Measurements from ENCODE around the gene MPEG1. TPM values are rescaled to one million over a fixed set of nuclear protein-coding genes. Genes with fewer than 3 reads are reported as not detected.

MPEG1 gene
- total and polyA plus RNA-seq, 2 experiments from 2014 or later, result not detected

GRCh38 chr11:59171508-59172322 lies 41.0 kb downstream of the MPEG1 start, which contains the start of gene DTX4:
DTX4 (plus strand) TSS chr11:59172132; CDS start chr11:59172596, 464 bp downstream.
- Histone ChIP-seq H3K9ac (0 out of 2 replicates have a peak within 1 kb of the TSS, but pooled peaks have one; percentile 18), H3K9me2 (ENCODE audit: insufficient read depth) (no peaks in the 10 kb centered on the region), H3F3A (ENCODE audit: insufficient read depth) (0 out of 2 replicates have a peak, but pooled peaks cover 7% of the 10 kb centered on the region), H3K9me3 (ENCODE audit: low read depth) (no peaks in the 10 kb centered on the region), H2AFZ (peak within 1 kb of the TSS; percentile 81), H3K79me2 (ENCODE audit: insufficient read depth) (no peaks in the 10 kb centered on the region), H3K4me3 (peak within 1 kb of the TSS; percentile 74), H4K20me1 (ENCODE audit: insufficient read depth) (no peaks in the 10 kb centered on the region), H3K27ac (no peak within 1 kb of the TSS), H3K4me1 (ENCODE audit: insufficient read depth) (peaks cover 12% of the 10 kb centered on the region), H3K4me2 (ENCODE audit: unreplicated experiment) (peak within 1 kb of the TSS; percentile 93), H3K27me3 (replicated peaks; ENCODE audit: insufficient read depth) (peaks cover 20% of the 10 kb centered on the region; the same call in 1 of the 2 replicates), H3K36me3 (ENCODE audit: low read depth) (no peaks in the 10 kb centered on the region)
- 1 to 2% methylated on average over 45 to 64 of the region's 64 CpGs for WGBS, 2 experiments (ENCODE audit: low coverage in 1 of 2, low lambda C conversion rate in 2 of 2, missing lambda C conversion rate in 2 of 2)
- TF ChIP-seq EZH2 (IDR thresholded peaks at IDR 0.05; ENCODE audit: insufficient read depth, poor library complexity, severe bottlenecking), result no peak
- no peak for TF ChIP-seq EZH2phosphoT487 (IDR thresholded peaks at IDR 0.05; ENCODE audit: insufficient read depth, low read depth)
- in situ Hi-C loops (cut with MboI), result no loop called here
- DNase-seq, result peak; percentile 95

GRCh38 chr11:59164028-59164427 lies 48.7 kb downstream of the MPEG1 start:
- 60 to 71% methylated on average over 3 of the region's 3 CpGs for WGBS, 2 experiments (ENCODE audit: low coverage in 1 of 2, low lambda C conversion rate in 2 of 2, missing lambda C conversion rate in 2 of 2)

More at GRCh38 chr11:59164028-59164427, 48.7 kb downstream of the MPEG1 start:
- no peaks in the 10 kb centered on the region for H4K20me1 ChIP-seq (ENCODE audit: insufficient read depth)
- no peak overlapping the region for H2AFZ ChIP-seq
- H3K9ac ChIP-seq, result no peak overlapping the region
- H3K36me3 ChIP-seq (ENCODE audit: low read depth), result no peaks in the 10 kb centered on the region
- no peaks in the 10 kb centered on the region for H3K9me2 ChIP-seq (ENCODE audit: insufficient read depth)
- H3K4me1 ChIP-seq (ENCODE audit: insufficient read depth), result no peaks in the 10 kb centered on the region
- DNase-seq, result no peak
- no peaks in the 10 kb centered on the region for H3K9me3 ChIP-seq (ENCODE audit: low read depth)
- peaks cover 55% of the 10 kb centered on the region for H3K27me3 ChIP-seq (replicated peaks; ENCODE audit: insufficient read depth)
- no peak overlapping the region for H3K4me3 ChIP-seq
- H3K4me2 ChIP-seq (ENCODE audit: unreplicated experiment), result no peak overlapping the region
- no peak overlapping the region for H3K27ac ChIP-seq
- in situ Hi-C loops (cut with MboI), result no loop called here
- no peak for TF ChIP-seq EZH2 (IDR thresholded peaks at IDR 0.05; ENCODE audit: insufficient read depth, poor library complexity, severe bottlenecking)
- no peak for TF ChIP-seq EZH2phosphoT487 (IDR thresholded peaks at IDR 0.05; ENCODE audit: insufficient read depth, low read depth)
- H3K79me2 ChIP-seq (ENCODE audit: insufficient read depth), result no peaks in the 10 kb centered on the region
- no peaks in the 10 kb centered on the region for H3F3A ChIP-seq (ENCODE audit: insufficient read depth)

Small RNAs within 50 kb of the gene (small RNA-seq; reads per million reads assigned to genes)
- gene RN7SL42P (ENCODE audit: low read depth, low replicate concordance), result not detected

Other genes with a start within 250 kb of the MPEG1 start
- not detected in 2 replicates for gene GLYATL1B, start 126.6 kb downstream of the MPEG1 start, total RNA-seq (2014; rRNA removed; shearing (Covaris generic))
- gene GLYATL1B, start 126.6 kb downstream of the MPEG1 start, polyA plus RNA-seq (2016; fragmentation: Nextera tagmentation; extraction: Ambion mirVana), result not detected in 2 replicates
- gene FAM111B, start 105.7 kb downstream of the MPEG1 start, total RNA-seq (2014; rRNA removed; shearing (Covaris generic)), result 2.1 and 4.5 TPM in 2 replicates
- 6.8 and 7.3 TPM in 2 replicates for gene FAM111B, start 105.7 kb downstream of the MPEG1 start, polyA plus RNA-seq (2016; fragmentation: Nextera tagmentation; extraction: Ambion mirVana)
- 32.3 and 55.3 TPM in 2 replicates for gene FAM111A, start 70.1 kb downstream of the MPEG1 start, total RNA-seq (2014; rRNA removed; shearing (Covaris generic))
- 27.7 and 31.6 TPM in 2 replicates for gene FAM111A, start 70.1 kb downstream of the MPEG1 start, polyA plus RNA-seq (2016; fragmentation: Nextera tagmentation; extraction: Ambion mirVana)
- 0.22 and 0.38 TPM in 2 replicates for gene DTX4, start 40.8 kb downstream of the MPEG1 start, total RNA-seq (2014; rRNA removed; shearing (Covaris generic))
- gene DTX4, start 40.8 kb downstream of the MPEG1 start, polyA plus RNA-seq (2016; fragmentation: Nextera tagmentation; extraction: Ambion mirVana), result 0.10 and 0.16 TPM in 2 replicates
- not detected in 2 replicates for gene OR5AN1, start 146.0 kb upstream of the MPEG1 start, total RNA-seq (2014; rRNA removed; shearing (Covaris generic))
- gene OR5AN1, start 146.0 kb upstream of the MPEG1 start, polyA plus RNA-seq (2016; fragmentation: Nextera tagmentation; extraction: Ambion mirVana), result not detected in 2 replicates
- not detected in 2 replicates for gene OR5A2, start 213.5 kb upstream of the MPEG1 start, total RNA-seq (2014; rRNA removed; shearing (Covaris generic))
- not detected in 2 replicates for gene OR5A2, start 213.5 kb upstream of the MPEG1 start, polyA plus RNA-seq (2016; fragmentation: Nextera tagmentation; extraction: Ambion mirVana)
- gene OR5A1, start 223.5 kb upstream of the MPEG1 start, total RNA-seq (2014; rRNA removed; shearing (Covaris generic)), result not detected in 2 replicates
- gene OR5A1, start 223.5 kb upstream of the MPEG1 start, polyA plus RNA-seq (2016; fragmentation: Nextera tagmentation; extraction: Ambion mirVana), result not detected in 2 replicates
- gene OR4D6, start 244.0 kb upstream of the MPEG1 start, total RNA-seq (2014; rRNA removed; shearing (Covaris generic)), result not detected in 2 replicates
- not detected in 2 replicates for gene OR4D6, start 244.0 kb upstream of the MPEG1 start, polyA plus RNA-seq (2016; fragmentation: Nextera tagmentation; extraction: Ambion mirVana)